Endometrial microvascular endothelial cells (primary cell): Measurements from ENCODE around the gene SMTNL2. TPM values are rescaled to one million over a fixed set of nuclear protein-coding genes. Genes with fewer than 3 reads are reported as not detected.
"Not testable (repeated sequence)": the region's sequence is repeated elsewhere in the genome, so short reads cannot be mapped to it uniquely, and the experiment has no call there.

Experiments
- in situ Hi-C: cut with HindIII; loops from 2 replicates; pipeline ENCODE4 v1.10.0; 2017; ENCODE audit warnings: low sequenced_read_pairs, low pct_unique_long_range_greater_than_20kb; ENCODE audit errors: inconsistent ontology term
- total RNA-seq: library from RNA; depleted of rRNA; stranded (reverse); fragments of >200 nt; gene quantifications from one replicate; pipeline ENCODE4 v1.2.3, GENCODE V29; 2015; ENCODE audit errors: inconsistent ontology term

SMTNL2 gene
- total RNA-seq, 1 donor from 2014 or later, result not detected

DNA sequence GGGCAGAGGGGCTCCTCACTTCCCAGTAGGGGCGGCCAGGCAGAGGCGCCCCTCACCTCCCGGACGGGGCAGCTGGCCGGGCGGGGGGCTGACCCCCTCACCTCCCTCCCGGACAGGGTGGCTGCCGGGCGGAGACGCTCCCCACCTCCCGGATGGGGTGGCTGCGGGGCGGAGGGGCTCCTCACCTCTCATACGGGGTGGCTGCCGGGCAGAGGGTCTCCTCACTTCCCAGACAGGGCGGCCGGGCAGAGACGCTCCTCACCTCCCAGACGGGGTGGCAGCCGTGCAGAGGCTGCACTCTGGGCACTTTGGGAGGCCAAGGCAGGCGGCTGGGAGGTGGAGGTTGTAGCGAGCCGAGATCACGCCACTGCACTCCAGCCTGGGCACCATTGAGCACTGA, 6.0 kb upstream of the SMTNL2 start:
- in situ Hi-C loops, result not testable (repeated sequence)

DNA sequence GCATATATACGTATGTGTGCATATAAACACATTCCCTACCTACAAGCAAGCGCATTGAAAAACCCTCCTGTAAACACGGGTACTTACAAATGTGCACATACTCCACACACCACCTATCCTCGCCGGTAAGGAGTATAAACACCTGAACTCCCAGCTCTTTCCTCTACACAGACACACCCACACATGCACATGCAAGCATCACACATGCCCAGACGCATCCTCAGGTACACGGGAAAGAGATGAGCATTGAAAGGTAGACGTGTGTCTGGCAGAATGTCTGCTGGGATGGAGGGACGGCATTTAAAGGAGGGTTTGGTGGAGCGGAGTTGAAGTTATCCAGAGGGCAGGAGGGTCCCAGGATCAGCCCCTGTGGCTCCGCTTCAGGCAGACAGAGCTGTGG, 4.7 kb upstream of the SMTNL2 start:
- in situ Hi-C loops, result no loop called here

DNA sequence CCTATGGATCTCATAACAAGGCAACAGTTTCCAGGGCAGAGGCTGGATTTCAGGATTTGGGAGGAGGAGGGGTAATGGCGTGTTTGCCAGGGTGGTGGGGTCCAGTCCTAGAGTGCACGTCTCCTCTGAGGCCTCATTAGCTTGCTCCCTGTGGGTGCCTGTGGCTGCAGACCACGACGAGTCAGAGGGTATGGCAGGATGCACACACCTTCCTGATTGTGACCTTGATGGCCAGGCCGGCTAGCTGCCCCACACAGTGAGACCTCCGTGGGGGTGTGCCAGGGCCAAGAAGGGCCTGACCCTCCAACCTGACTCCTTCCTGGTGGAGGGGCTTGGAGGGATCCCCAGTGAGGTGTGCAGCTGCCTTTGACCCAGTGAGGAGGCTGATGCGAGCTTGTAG, 4.0 kb upstream of the SMTNL2 start:
- in situ Hi-C loops, result no loop called here

DNA sequence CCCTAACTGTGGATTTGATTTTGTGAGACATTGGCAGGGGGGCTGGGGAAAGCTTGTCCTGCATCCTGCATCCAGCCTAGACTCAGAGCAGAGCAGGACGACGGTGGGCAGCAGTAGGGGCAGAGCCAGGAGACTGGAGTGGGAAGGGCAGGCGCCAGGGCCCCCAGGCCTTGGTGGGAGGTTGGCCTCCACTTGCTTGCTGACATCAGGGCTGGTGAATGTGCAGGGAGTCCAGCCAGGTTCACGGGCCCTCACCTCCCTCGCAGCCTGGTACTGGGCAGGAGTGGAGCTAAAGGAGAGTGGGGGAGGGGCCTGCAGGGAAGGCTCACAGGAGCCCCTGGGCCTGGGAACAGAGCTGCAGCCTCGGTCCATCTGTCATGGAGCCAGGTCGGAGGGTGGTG, 2.2 kb upstream of the SMTNL2 start:
- in situ Hi-C loops, result no loop called here

DNA sequence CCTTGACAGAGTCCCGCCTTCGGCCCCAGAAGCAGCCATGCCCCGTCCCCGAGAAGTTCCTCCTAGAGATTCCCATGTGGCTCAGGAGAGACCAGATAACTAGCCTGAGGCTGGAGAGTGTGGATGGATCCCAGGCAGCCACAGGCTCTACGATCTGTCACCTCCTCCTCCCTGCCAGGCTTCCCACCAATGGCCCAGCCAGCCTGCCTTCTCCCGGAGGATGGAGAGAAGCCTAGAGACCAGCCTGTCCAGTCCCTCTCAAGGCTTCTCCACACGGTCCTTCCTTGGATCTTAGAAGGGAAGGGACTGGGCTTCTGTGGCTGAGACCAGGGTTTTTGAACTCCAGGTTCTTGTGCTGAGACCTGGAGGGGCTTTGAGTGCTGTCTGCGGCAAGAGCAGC, 1.6 kb upstream of the SMTNL2 start:
- in situ Hi-C loops, result no loop called here

DNA sequence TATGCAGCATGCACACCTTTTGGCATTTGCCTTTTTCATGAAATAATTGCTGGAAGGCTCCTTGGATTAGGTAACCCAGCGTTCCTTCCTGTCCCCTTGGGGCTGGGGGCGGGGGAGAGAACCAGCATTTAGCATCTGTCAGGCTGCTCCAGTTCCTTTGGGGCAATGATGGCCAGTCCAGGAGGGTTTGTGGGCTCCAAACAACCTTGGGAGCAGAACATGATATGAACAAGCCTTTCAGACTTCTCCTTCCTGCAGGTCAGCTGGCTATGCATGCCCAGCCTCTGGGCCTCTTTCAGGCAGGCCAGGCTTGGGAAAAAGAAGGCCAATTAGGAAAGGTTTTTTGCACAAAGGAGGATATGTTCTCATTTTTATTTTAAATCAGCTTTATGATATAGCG, 1.1 kb upstream of the SMTNL2 start:
- in situ Hi-C loops, result no loop called here

DNA sequence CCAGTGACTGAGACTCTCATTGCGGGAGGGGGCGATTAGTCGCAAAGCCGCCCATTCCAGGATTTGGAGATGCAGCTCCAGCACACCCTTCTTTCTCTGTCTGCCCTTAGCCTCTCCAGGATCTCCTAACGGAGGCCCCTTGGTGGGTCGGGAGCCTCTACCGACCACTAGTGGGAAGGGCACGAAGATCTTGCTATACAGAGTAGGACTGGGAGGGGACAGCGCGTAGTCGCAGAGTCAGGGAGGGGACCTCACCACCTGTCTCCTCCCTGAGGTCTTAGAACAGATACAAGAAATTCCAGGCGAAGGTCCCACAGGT, 588 bp upstream of the SMTNL2 start:
- in situ Hi-C loops, result no loop called here

DNA sequence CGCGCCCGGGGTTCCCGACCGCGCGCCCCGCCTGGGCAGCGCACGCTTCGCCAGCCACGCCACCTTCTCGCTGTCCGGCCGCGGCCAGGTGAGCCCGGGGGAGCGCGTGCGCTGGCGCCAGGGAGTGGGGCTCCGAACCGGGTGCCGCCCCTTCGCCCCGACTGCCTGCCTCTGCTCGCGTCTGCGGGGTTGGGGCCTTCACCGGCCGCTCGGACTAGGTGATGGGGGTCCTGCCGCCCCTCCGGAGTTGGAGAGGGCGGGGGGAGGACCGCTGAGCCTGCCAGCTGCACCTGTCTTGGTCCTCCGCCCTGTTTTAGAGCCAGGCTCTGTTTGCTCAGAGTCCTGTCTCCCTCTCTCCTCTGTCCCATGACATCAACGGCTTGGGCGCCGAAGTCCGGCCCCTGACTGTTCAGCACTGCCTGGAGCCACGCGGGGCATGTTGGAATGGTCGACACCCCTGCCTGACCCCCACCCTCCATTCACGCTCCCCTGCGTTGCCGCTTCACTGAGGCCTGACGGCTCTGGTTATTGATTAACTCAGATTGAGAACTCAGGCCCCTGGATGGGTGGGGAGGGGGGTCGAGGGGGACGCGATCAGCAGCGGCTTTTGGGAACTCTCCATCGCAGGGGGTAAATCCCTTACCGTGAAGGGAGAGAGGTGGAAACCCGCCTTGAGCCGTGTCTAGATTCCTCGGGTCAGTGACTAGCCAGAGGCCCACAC, 748 bp downstream of the SMTNL2 start:
- in situ Hi-C loops, result no loop called here

DNA sequence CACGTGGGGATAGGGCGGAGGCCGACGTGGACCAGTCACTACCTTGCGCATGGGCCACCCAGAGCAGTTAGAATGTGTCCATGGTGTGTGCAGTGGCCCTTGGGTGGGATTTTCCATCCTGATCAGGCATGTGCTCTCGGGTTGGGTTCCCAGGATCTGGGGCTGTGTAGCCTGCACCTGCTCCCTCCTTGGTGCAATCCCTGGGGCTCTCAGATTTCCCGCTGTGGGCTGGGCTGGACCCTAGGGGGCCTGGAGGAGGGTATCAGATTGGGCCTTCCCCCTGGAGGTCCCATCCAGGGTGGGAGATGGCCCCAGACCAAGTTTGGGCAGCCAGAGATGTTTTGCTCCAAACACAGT, 1.3 kb downstream of the SMTNL2 start:
- in situ Hi-C loops, result no loop called here

DNA sequence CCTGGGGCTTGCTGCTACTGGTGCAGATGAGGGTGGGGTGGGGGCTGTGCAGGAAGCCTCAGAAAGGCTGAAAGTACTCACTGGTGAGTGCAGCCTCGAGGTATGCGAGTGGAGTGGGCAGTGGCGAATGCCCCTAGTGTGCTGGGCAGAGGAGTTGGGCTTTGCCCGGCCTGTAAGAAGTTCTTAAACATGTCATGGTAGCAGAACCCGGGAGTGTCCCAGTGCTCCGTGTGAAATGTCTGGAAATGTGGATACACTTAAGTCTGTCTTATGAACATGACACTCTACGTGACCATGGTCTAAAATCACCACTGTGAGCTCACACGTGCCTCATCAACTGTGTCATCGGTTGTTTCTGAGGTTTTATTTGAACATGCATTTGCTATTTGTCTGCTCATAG, 1.7 kb downstream of the SMTNL2 start:
- in situ Hi-C loops, result no loop called here

DNA sequence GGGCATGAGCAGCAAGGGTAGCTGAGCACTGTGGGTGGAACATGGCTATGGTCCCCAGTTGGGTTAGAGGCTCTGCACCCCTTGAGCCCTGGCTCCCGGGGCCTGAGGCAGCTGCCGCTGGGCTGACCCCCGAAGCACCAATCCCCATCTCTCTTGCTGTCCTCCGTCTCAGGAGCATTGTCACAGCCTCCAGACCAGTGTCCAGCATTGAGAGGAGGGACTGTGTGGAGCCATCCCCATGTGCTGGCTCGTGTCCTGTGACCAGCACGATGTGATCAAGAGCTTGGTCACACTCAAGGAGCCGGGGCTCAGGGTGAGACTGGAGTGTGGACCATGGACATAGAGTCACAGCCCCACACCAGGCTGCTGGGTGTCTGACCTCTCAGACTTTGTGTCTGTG, 2.9 kb downstream of the SMTNL2 start:
- in situ Hi-C loops, result no loop called here

DNA sequence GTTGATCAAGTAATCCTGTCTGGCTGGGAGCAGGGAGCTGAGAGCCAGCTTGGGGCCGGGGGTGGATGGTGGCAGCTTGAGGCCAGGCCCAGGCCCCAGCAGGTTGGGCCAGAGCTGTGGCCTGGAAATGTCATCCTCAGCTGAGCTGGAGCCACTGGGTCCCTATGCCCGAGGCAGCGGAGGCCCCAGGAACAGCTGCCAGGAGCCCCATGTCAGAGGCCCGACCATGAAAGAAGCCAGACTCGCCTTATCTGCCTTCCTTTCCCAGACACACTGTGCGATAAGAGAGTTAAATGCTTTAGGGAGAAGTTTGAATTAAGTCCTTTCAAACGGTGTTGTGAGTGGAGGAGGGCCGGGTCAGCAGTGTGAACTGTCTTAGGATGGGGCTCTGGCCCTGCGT, 3.5 kb downstream of the SMTNL2 start:
- in situ Hi-C loops, result no loop called here

DNA sequence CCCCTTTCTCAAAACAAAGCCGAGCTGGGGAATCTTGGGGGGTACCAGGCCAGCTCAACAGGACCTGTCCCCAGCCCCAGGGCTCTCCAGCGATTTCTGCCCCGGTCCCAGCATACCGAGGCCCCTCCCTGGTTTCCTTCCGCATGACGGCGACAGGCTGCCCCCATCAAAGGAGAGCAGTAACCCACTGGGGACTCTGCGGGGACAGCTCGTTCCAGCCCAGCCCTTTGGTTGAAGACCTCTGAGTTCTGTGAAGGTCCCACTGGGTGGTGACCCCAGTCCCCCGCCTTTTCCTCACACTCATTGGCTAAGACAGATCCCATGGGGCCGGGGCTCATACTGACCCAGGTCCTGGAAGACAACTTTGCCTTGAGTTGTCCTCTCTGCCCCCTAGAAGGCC, 4.1 kb downstream of the SMTNL2 start:
- in situ Hi-C loops, result no loop called here

DNA sequence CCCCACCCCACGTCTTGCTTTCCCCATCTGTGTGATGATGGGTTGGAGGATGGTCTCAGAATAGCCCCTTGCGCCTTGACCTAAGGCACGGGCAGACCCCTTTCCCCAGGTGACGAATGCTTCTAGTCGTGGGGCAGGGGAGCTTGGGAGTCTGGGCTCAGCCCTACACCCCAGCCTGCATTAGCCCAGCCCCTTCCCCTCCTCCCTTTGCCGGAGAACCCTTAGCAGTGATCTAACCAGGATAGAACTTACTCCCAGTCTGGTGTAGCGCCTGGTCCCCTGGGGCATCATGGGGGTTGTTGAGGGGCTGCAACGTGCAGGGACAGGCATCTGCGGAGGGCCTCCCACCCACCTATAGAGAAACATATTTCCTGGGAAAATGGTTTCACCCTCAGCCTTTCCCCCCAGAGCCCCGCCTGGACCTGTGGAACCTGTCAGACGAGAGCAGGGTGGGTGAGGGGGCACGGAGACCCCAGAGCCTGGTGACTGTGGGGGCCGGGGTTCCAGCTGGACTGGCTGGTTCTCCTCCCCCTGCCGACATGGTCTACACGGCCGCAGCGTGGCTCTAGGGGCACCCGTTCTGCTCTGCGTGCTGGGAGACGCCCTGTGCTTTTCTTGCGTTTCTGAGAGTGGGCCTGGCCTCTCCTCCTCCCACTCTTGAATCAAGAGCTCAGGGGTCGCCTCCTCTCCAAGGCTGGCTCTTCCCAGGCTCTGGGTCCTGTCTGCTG, 4.7 kb downstream of the SMTNL2 start:
- in situ Hi-C loops, result no loop called here

DNA sequence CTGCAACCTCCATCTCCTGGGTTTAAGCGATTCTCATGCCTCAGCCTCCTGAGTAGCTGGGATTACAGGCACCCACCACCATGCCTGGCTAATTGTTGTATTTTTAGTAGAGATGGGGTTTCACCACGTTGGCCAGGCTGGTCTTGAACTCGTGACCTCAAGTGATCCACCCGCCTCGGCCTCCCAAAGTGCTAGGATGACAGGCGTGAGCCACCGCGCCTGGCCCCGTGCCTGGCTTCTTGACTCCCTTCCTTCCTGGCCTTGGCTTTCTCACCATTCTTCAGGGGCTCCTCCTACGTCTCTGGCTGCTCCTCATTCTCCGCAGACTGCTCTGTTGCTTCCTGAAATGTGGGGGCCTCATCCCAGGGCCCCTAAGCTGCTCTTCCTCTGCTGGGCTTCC, 5.7 kb downstream of the SMTNL2 start:
- in situ Hi-C loops, result not testable (repeated sequence)

DNA sequence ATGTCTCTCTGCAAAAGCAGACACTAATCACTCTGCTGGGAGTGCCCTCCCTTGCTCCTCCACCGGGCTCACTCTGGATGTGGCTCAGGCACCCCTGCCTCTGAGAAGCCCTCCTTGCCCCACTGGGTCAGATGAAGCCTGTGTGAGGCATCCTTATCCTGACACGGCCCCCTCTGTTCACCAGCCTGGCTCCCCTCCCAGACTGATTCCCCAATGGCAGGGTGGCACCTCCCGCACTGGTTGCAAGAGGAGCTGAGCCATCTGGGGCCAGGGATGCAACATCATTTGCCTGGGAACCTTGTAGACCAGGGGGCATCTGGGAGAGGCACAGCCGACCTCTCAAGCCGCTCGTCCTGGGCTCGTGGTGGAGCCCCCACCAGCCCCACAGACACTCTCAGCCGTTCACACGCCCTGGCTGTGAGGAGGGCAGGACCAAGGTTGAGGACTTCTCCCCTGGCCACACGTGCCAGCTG, 6.7 kb downstream of the SMTNL2 start:
- in situ Hi-C loops, result no loop called here

DNA sequence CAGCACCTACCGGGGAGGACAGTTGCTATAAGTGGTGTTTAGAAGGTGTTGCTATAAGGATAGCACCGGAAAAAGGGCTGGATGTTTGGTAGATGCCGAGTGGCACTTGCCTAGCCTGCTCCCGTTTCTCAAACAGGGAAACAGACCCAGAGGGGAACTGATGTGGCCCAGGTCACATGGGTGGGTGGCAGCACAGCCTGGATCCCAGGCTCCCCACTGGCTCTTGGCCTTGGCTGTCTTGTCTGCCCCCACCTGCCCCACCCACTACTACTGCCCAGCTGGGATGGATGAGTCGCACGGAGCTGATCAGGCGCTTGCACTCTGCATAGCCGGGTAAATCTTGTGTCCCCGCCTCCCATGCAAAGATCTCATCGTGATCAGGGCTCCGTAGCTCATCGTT, 7.2 kb downstream of the SMTNL2 start:
- in situ Hi-C loops, result no loop called here

DNA sequence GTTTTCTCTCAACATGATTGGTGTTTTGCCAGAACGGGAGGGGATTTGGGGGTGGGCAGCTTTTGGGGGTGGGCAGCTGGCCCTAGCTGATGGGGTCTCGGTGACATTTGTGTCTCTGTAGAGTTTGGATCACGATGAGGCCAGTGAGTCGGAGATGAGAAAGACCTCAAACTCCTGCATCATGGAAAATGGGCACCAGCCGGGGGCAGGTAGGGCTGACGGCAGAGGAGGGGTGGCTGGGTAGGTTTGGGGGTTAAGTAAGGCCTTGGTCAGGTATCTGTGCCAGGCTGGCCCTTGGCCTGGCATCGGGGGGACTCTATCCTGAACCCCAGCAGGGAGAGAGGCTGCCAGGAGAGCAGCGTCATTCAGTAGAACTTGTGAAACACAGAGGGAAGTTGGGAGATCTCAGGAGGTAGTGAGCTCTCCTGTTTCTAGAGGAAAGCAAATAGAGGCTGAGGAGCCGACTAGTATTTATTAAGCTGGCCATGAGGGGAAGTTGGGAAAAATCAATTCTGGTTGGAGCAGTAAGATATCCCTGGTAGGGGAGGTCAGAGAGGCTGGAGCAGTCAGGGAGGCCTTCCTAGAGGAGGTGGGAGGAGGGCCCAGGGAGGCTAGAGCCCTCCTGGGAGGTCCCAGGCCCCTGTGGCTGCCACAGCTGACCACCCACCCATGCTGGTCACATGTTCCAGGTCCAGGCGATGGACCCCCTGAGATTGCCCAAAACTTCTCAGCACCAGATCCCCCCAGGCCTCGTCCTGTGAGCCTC, 8.1 kb downstream of the SMTNL2 start:
- in situ Hi-C loops, result no loop called here

DNA sequence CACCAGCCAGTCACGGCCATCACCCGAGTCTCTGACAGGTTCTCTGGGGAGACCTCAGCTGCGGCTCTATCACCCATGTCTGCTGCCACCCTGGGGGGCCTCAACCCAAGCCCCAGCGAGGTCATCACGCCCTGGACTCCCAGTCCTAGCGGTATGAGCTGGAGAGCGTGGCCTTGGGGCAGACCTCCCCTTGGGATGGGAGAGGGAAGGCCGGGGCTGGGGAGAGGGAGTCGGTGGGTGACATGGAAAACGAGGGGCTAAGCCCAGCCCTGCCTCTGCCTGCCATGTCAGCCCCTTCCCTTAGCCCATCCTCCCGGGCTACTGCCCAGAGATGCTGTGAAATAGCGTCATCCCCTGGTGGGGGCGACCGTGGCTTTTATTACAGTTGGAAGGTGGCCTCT, 8.7 kb downstream of the SMTNL2 start:
- in situ Hi-C loops, result no loop called here

DNA sequence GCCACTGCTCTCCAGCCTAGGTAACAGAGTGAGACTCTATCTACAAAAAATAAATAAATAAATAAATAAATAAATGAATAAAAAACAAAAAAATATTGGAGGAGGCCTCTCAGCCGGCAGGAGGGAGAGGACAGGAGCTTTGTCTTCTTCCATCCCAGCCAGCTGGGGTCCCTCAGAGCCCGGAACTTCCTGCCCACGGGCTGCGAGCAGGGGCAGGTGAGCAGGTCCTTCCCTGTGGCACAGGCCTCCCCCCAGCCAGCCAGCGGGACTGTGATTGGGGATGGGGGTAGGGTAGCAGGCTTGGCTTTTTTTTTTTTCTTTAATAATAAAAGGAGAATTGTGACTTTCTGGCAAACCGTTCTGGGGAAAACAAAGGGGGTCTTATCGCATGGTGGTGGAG, 10.1 kb downstream of the SMTNL2 start:
- in situ Hi-C loops, result no loop called here
